GM21390 (cell line): ENCODE data around the gene CHST11.

Experiments used
- ATAC-seq: cut with Tn5 transposase; IDR thresholded peaks from one replicate; pipeline ENCODE4 v1.9.1; 2021; ENCODE audit not compliant: unreplicated experiment

Gene CHST11

GRCh38 chr12:104648756-104649155, 192.0 kb downstream of the CHST11 start:
- no peak for ATAC-seq

GRCh38 chr12:104649217-104649824, 192.6 kb downstream of the CHST11 start:
- ATAC-seq = no peak

- ATAC-seq = no peak
Observed at GRCh38 chr12:104649921-104650320, 193.2 kb downstream of the CHST11 start.

- ATAC-seq = no peak
Observed at GRCh38 chr12:104650541-104650940, 193.8 kb downstream of the CHST11 start.

- ATAC-seq = no peak
Observed at GRCh38 chr12:104651811-104652210, 195.1 kb downstream of the CHST11 start.

GRCh38 chr12:104652358-104652757, 195.6 kb downstream of the CHST11 start:
- no peak for ATAC-seq

- no peak for ATAC-seq
Observed at GRCh38 chr12:104652910-104653309, 196.2 kb downstream of the CHST11 start.

- no peak for ATAC-seq
Observed at GRCh38 chr12:104653730-104654664, 197.2 kb downstream of the CHST11 start.

- no peak for ATAC-seq
Observed at GRCh38 chr12:104654665-104655609, 198.2 kb downstream of the CHST11 start.

- ATAC-seq = no peak
Observed at GRCh38 chr12:104656383-104656782, 199.6 kb downstream of the CHST11 start.

- ATAC-seq = no peak
Observed at GRCh38 chr12:104656921-104657320, 200.2 kb downstream of the CHST11 start.

GRCh38 chr12:104657726-104658484, 201.2 kb downstream of the CHST11 start:
- ATAC-seq = no peak

GRCh38 chr12:104659058-104659457, 202.3 kb downstream of the CHST11 start:
- no peak for ATAC-seq

- ATAC-seq = no peak
Observed at GRCh38 chr12:104662203-104662602, 205.5 kb downstream of the CHST11 start.

GRCh38 chr12:104662908-104663307, 206.2 kb downstream of the CHST11 start:
- ATAC-seq = no peak

- no peak for ATAC-seq
Observed at GRCh38 chr12:104664351-104664750, 207.6 kb downstream of the CHST11 start.

- ATAC-seq = no peak
Observed at GRCh38 chr12:104665296-104665695, 208.5 kb downstream of the CHST11 start.

GRCh38 chr12:104667139-104667538, 210.4 kb downstream of the CHST11 start:
- ATAC-seq = no peak

- no peak for ATAC-seq
Observed at GRCh38 chr12:104668274-104668718, 211.5 kb downstream of the CHST11 start.

- ATAC-seq = no peak
Observed at GRCh38 chr12:104669089-104669721, 212.5 kb downstream of the CHST11 start.
